RCC 7860 (cell line): ENCODE measurements around the gene GPR18.

Experiments used
- DNase-seq: peaks from one replicate; pipeline ENCODE4 v3.0.0-alpha.2; 2015; ENCODE audit warnings: low spot score
- FAIRE-seq: peaks from 2 replicates; lab custom pipeline; 2012; peaks lifted over from hg19 to GRCh38; lab: Jason Lieb, UNC

The GPR18 gene

GRCh38 chr13:99258210-99258860, at the start of gene GPR18:
GPR18 (minus strand) TSS chr13:99258379; CDS start chr13:99255872, 2,507 bp downstream.
- FAIRE-seq: no peak
- DNase-seq: no peak

- FAIRE-seq (peak; percentile 50), DNase-seq (peak; percentile 75)
These were observed 49.6 kb upstream of the GPR18 start for GRCh38 chr13:99307648-99308339.

GRCh38 chr13:99307247-99307646, 49.1 kb upstream of the GPR18 start, which contains the start of gene GPR183:
GPR183 (minus strand) TSS chr13:99307399; CDS start chr13:99296145, 11,254 bp downstream.
- peak; percentile 28 for DNase-seq
- FAIRE-seq: peak; percentile 36

GRCh38 chr13:99305566-99305965, 47.4 kb upstream of the GPR18 start:
- FAIRE-seq (no peak), DNase-seq (no peak)

- FAIRE-seq (no peak), DNase-seq (no peak)
These were observed 47.0 kb upstream of the GPR18 start for GRCh38 chr13:99305158-99305557.

- FAIRE-seq (no peak), DNase-seq (no peak)
These were observed 46.4 kb upstream of the GPR18 start for GRCh38 chr13:99304541-99304940.

- no peak for FAIRE-seq
These were observed 45.8 kb upstream of the GPR18 start for GRCh38 chr13:99303863-99304521.

GRCh38 chr13:99302637-99303505, 44.7 kb upstream of the GPR18 start:
- DNase-seq (no peak), FAIRE-seq (no peak)

More at GRCh38 chr13:99303863-99304521, 45.8 kb upstream of the GPR18 start:
- DNase-seq: no peak

GRCh38 chr13:99301913-99302636, 43.9 kb upstream of the GPR18 start:
- FAIRE-seq (no peak), DNase-seq (no peak)

- FAIRE-seq (no peak), DNase-seq (no peak)
These were observed 43.1 kb upstream of the GPR18 start for GRCh38 chr13:99301056-99301838.

- DNase-seq: no peak
- no peak for FAIRE-seq
These were observed 41.8 kb upstream of the GPR18 start for GRCh38 chr13:99299920-99300341.

GRCh38 chr13:99299256-99299919, 41.2 kb upstream of the GPR18 start:
- no peak for DNase-seq
- no peak for FAIRE-seq

GRCh38 chr13:99298056-99298455, 39.9 kb upstream of the GPR18 start:
- no peak for FAIRE-seq
- no peak for DNase-seq

GRCh38 chr13:99297331-99297730, 39.2 kb upstream of the GPR18 start:
- FAIRE-seq: no peak
- DNase-seq: no peak

- no peak for DNase-seq
- no peak for FAIRE-seq
These were observed 38.2 kb upstream of the GPR18 start for GRCh38 chr13:99296398-99296797.

- FAIRE-seq (no peak), DNase-seq (no peak)
These were observed 37.5 kb upstream of the GPR18 start for GRCh38 chr13:99295488-99296252.

GRCh38 chr13:99294958-99295357, 36.8 kb upstream of the GPR18 start:
- FAIRE-seq: no peak
- no peak for DNase-seq

- no peak for FAIRE-seq
- DNase-seq: no peak
These were observed 36.0 kb upstream of the GPR18 start for GRCh38 chr13:99294198-99294597.
